ENCODE data around the gene NUDT13. TPM values are rescaled to one million over a fixed set of nuclear protein-coding genes. Genes with fewer than 3 reads are reported as not detected.
"Not testable (repeated sequence)": the region's sequence is repeated elsewhere in the genome, so short reads cannot be mapped to it uniquely, and the experiment has no call there.

NUDT13 gene
- total RNA-seq, 1 experiment from 2014 or later, result 1.5 TPM

GRCh38 chr10:73141603-73142002, 31.3 kb downstream of the NUDT13 start:
- Histone ChIP-seq H3K56ac (ENCODE audit: insufficient read length, low read depth, low read length) (no peak overlapping the region), H3K27ac (ENCODE audit: insufficient read length, low read depth, low read length) (no peak overlapping the region), H3K27me3 (ENCODE audit: insufficient read depth, low read length) (no peaks in the 10 kb centered on the region), H4K8ac (replicated peaks; ENCODE audit: insufficient read length, low read depth, low read length) (no peak overlapping the region), H3K14ac (ENCODE audit: insufficient read depth, low read length) (no peak overlapping the region), H3K4me1 (ENCODE audit: insufficient read depth, low read length) (no peaks in the 10 kb centered on the region), H2BK12ac (ENCODE audit: insufficient read length, low read depth, low read length) (no peak overlapping the region), H3K79me2 (ENCODE audit: insufficient read depth, low read length) (no peaks in the 10 kb centered on the region), H3K18ac (ENCODE audit: insufficient read length, low read depth, low read length) (no peak overlapping the region), H4K5ac (ENCODE audit: insufficient read length, low read depth, low read length) (no peak overlapping the region), H4K91ac (ENCODE audit: insufficient read length, low read depth, low read length) (no peak overlapping the region), H2AK5ac (ENCODE audit: insufficient read length, low read length) (no peak overlapping the region), H2BK120ac (ENCODE audit: low read depth, low read length, poor library complexity, severe bottlenecking) (no peak overlapping the region), H3T11ph (ENCODE audit: low read length) (no peak overlapping the region), H3K4me2 (ENCODE audit: insufficient read depth, insufficient read length, low read length) (no peak overlapping the region), H3K23ac (ENCODE audit: insufficient read length, low read depth, low read length) (no peak overlapping the region), H2BK5ac (ENCODE audit: insufficient read length, low read length) (no peak overlapping the region), H3K9ac (ENCODE audit: extremely low read depth, insufficient read length, low read length) (no peak overlapping the region), H2BK20ac (ENCODE audit: low read depth, low read length, poor library complexity, severe bottlenecking) (no peak overlapping the region), H2BK15ac (ENCODE audit: low read depth, low read length) (no peak overlapping the region), H3K4ac (ENCODE audit: low read depth, low read length) (no peak overlapping the region), H3K9me3 (ENCODE audit: control insufficient read depth, low read depth, low read length) (no peaks in the 10 kb centered on the region), H3K23me2 (ENCODE audit: insufficient read length, low read depth, low read length, poor library complexity, severe bottlenecking) (no peaks in the 10 kb centered on the region), H2AFZ (ENCODE audit: low read length) (no peak overlapping the region), H3K79me1 (ENCODE audit: insufficient read depth, low read depth, low read length, poor library complexity, severe bottlenecking) (no peaks in the 10 kb centered on the region), H4K20me1 (ENCODE audit: control insufficient read depth, insufficient read depth, insufficient read length) (no peaks in the 10 kb centered on the region)
- no peaks in the 10 kb centered on the region for H3K4me1 Mint-ChIP-seq
- peaks cover 29 to 65% (median 57%) of the 10 kb centered on the region in 3 experiments; a peak in 6 of 7 replicates for H3K36me3 Mint-ChIP-seq (ENCODE audit: insufficient read depth in 1 of 3, low read depth in 3 of 3)
- no peak for DNase-seq
- H3K27me3 Mint-ChIP-seq (ENCODE audit: low read depth), result no peaks in the 10 kb centered on the region
- WGBS (ENCODE audit: extremely low coverage, insufficient read length, low lambda C conversion rate), result no CpG with 5 or more reads among the region's 3 CpGs
- H3K9me3 Mint-ChIP-seq, result no peaks in the 10 kb centered on the region
- H3K4me3 Mint-ChIP-seq, result no peak overlapping the region
- TF ChIP-seq, protein P1, sequence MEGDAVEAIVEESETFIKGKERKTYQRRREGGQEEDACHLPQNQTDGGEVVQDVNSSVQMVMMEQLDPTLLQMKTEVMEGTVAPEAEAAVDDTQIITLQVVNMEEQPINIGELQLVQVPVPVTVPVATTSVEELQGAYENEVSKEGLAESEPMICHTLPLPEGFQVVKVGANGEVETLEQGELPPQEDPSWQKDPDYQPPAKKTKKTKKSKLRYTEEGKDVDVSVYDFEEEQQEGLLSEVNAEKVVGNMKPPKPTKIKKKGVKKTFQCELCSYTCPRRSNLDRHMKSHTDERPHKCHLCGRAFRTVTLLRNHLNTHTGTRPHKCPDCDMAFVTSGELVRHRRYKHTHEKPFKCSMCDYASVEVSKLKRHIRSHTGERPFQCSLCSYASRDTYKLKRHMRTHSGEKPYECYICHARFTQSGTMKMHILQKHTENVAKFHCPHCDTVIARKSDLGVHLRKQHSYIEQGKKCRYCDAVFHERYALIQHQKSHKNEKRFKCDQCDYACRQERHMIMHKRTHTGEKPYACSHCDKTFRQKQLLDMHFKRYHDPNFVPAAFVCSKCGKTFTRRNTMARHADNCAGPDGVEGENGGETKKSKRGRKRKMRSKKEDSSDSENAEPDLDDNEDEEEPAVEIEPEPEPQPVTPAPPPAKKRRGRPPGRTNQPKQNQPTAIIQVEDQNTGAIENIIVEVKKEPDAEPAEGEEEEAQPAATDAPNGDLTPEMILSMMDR (conservative IDR thresholded peaks at IDR 0.05), result no peak
- H3K27ac Mint-ChIP-seq, result no peak overlapping the region

DNA sequence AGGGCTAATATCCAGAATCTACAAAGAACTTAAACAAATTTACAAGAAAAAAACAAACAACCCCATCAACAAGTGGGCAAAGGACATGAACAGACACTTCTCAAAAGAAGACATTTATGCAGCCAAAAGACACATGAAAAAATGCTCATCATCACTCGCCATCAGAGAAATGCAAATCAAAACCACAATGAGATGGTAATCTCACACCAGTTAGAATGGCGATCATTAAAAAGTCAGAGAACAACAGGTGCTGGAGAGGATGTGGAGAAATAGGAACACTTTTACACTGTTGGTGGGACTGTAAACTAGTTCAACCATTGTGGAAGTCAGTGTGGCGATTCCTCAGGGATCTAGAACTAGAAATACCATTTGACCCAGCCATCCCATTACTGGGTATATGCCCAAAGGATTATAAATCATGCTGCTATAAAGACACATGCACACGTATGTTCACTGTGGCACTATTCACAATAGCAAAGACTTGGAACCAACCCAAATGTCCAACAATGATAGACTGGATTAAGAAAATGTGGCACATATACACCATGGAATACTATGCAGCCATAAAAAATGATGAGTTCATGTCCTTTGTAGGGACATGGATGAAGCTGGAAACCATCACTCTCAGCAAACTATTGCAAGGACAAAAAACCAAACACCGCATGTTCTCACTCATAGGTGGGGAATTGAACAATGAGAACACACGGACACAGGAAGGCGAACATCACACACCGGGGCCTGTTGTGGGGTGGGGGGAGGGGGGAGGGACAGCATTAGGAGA, 40.6 kb downstream of the NUDT13 start:
- H3K23ac ChIP-seq (ENCODE audit: insufficient read length, low read depth, low read length); H3K56ac ChIP-seq (ENCODE audit: insufficient read length, low read depth, low read length); DNase-seq; H4K20me1 ChIP-seq (ENCODE audit: control insufficient read depth, insufficient read depth, insufficient read length); H4K8ac ChIP-seq (replicated peaks; ENCODE audit: insufficient read length, low read depth, low read length); H3K4me3 Mint-ChIP-seq; H3K27me3 ChIP-seq (ENCODE audit: insufficient read depth, low read length); H3K18ac ChIP-seq (ENCODE audit: insufficient read length, low read depth, low read length); H3K14ac ChIP-seq (ENCODE audit: insufficient read depth, low read length); H2BK15ac ChIP-seq (ENCODE audit: low read depth, low read length); H4K5ac ChIP-seq (ENCODE audit: insufficient read length, low read depth, low read length); H3K4ac ChIP-seq (ENCODE audit: low read depth, low read length); H3K9me3 ChIP-seq (ENCODE audit: control insufficient read depth, low read depth, low read length); H3K23me2 ChIP-seq (ENCODE audit: insufficient read length, low read depth, low read length, poor library complexity, severe bottlenecking); H2AFZ ChIP-seq (ENCODE audit: low read length); H2BK120ac ChIP-seq (ENCODE audit: low read depth, low read length, poor library complexity, severe bottlenecking); H3K79me2 ChIP-seq (ENCODE audit: insufficient read depth, low read length); H2AK5ac ChIP-seq (ENCODE audit: insufficient read length, low read length); H3K4me1 ChIP-seq (ENCODE audit: insufficient read depth, low read length); H3K9me3 Mint-ChIP-seq; H3K27ac ChIP-seq (ENCODE audit: insufficient read length, low read depth, low read length); H2BK20ac ChIP-seq (ENCODE audit: low read depth, low read length, poor library complexity, severe bottlenecking); H3K9ac ChIP-seq (ENCODE audit: extremely low read depth, insufficient read length, low read length); H3T11ph ChIP-seq (ENCODE audit: low read length); H3K27me3 Mint-ChIP-seq (ENCODE audit: low read depth); H3K27ac Mint-ChIP-seq; H2BK12ac ChIP-seq (ENCODE audit: insufficient read length, low read depth, low read length); H3K4me2 ChIP-seq (ENCODE audit: insufficient read depth, insufficient read length, low read length); H2BK5ac ChIP-seq (ENCODE audit: insufficient read length, low read length); H4K91ac ChIP-seq (ENCODE audit: insufficient read length, low read depth, low read length); H3K79me1 ChIP-seq (ENCODE audit: insufficient read depth, low read depth, low read length, poor library complexity, severe bottlenecking); H3K4me1 Mint-ChIP-seq: not testable (repeated sequence)
- no CpG with 5 or more reads among the region's 8 CpGs for WGBS (ENCODE audit: extremely low coverage, insufficient read length, low lambda C conversion rate)
- H3K36me3 Mint-ChIP-seq (ENCODE audit: insufficient read depth in 1 of 3, low read depth in 3 of 3), result peaks cover 28 to 68% (median 42%) of the 10 kb centered on the region in 3 experiments

Data from H9 (cell line).